ENCODE data around the gene OR1S2. TPM values are rescaled to one million over a fixed set of nuclear protein-coding genes. Genes with fewer than 3 reads are reported as not detected.

Gene OR1S2
- total RNA-seq, 1 donor from 2014 or later: not detected

GRCh38 chr11:58179648-58180047 is 24.3 kb downstream of the OR1S2 start:
- no peak overlapping the region for H3K4me3 ChIP-seq
- ATAC-seq (no peak), DNase-seq (no peak)
- H3K4me1 ChIP-seq: no peaks in the 10 kb centered on the region
- no peak overlapping the region for H3K27ac ChIP-seq
- no peaks in the 10 kb centered on the region for H3K36me3 ChIP-seq
- H3K9me3 ChIP-seq: no peaks in the 10 kb centered on the region
- intact Hi-C loops (cut with DNase I): no loop called here
- H3K27me3 ChIP-seq: peaks cover 6% of the 10 kb centered on the region
- TF ChIP-seq, protein P1, sequence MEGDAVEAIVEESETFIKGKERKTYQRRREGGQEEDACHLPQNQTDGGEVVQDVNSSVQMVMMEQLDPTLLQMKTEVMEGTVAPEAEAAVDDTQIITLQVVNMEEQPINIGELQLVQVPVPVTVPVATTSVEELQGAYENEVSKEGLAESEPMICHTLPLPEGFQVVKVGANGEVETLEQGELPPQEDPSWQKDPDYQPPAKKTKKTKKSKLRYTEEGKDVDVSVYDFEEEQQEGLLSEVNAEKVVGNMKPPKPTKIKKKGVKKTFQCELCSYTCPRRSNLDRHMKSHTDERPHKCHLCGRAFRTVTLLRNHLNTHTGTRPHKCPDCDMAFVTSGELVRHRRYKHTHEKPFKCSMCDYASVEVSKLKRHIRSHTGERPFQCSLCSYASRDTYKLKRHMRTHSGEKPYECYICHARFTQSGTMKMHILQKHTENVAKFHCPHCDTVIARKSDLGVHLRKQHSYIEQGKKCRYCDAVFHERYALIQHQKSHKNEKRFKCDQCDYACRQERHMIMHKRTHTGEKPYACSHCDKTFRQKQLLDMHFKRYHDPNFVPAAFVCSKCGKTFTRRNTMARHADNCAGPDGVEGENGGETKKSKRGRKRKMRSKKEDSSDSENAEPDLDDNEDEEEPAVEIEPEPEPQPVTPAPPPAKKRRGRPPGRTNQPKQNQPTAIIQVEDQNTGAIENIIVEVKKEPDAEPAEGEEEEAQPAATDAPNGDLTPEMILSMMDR (IDR thresholded peaks at IDR 0.05): no peak

- ATAC-seq: no peak
- TF ChIP-seq, protein P1 (IDR thresholded peaks at IDR 0.05): no peak
- no peak for DNase-seq
- H3K27ac ChIP-seq: no peak overlapping the region
- H3K4me1 ChIP-seq: no peaks in the 10 kb centered on the region
- H3K27me3 ChIP-seq: peaks cover 6% of the 10 kb centered on the region
- no peaks in the 10 kb centered on the region for H3K36me3 ChIP-seq
- H3K4me3 ChIP-seq: no peak overlapping the region
- no peaks in the 10 kb centered on the region for H3K9me3 ChIP-seq
- intact Hi-C loops (cut with DNase I): no loop called here
Measured at GRCh38 chr11:58178444-58178843, 25.5 kb downstream of the OR1S2 start.

- no peaks in the 10 kb centered on the region for H3K9me3 ChIP-seq
- no peak overlapping the region for H3K27ac ChIP-seq
- TF ChIP-seq, protein P1 (IDR thresholded peaks at IDR 0.05): no peak
- peaks cover 6% of the 10 kb centered on the region for H3K27me3 ChIP-seq
- H3K36me3 ChIP-seq: no peaks in the 10 kb centered on the region
- intact Hi-C loops (cut with DNase I): no loop called here
- DNase-seq: no peak
- no peaks in the 10 kb centered on the region for H3K4me1 ChIP-seq
- no peak overlapping the region for H3K4me3 ChIP-seq
- no peak for ATAC-seq
Measured at GRCh38 chr11:58177409-58178054, 26.4 kb downstream of the OR1S2 start.

GRCh38 chr11:58165504-58166106 is 38.3 kb downstream of the OR1S2 start:
- DNase-seq (no peak), ATAC-seq (no peak)
- no peak overlapping the region for H3K27ac ChIP-seq
- no peaks in the 10 kb centered on the region for H3K4me1 ChIP-seq
- H3K36me3 ChIP-seq: no peaks in the 10 kb centered on the region
- no peaks in the 10 kb centered on the region for H3K9me3 ChIP-seq
- H3K4me3 ChIP-seq: no peak overlapping the region
- TF ChIP-seq, protein P1 (IDR thresholded peaks at IDR 0.05): no peak
- H3K27me3 ChIP-seq: no peaks in the 10 kb centered on the region
- intact Hi-C loops (cut with DNase I): no loop called here

DNA sequence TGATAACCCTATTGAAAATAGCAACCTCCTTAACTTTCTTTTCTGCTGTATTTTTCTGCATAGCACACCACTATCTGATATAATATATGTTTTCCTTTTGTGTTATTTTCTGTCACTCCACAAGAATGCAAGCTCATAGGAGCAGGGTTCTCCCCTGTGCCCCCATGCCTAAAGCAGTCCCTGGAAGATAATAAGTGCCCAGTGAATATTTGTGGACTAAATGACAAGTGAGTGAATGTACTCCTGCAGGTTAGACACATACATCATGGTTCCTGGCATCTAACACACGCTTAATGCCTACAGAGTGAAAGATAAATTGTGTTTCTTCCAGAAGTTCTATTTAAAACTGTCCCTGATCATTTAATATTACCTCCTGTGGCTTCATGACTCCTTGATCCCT is 39.0 kb downstream of the OR1S2 start:
- DNase-seq: no peak
- H3K36me3 ChIP-seq: no peaks in the 10 kb centered on the region
- H3K4me3 ChIP-seq: no peak overlapping the region
- H3K27ac ChIP-seq: no peak overlapping the region
- TF ChIP-seq, protein P1 (IDR thresholded peaks at IDR 0.05): no peak
- no peaks in the 10 kb centered on the region for H3K4me1 ChIP-seq
- no peaks in the 10 kb centered on the region for H3K27me3 ChIP-seq
- no peak for ATAC-seq
- intact Hi-C loops (cut with DNase I): no loop called here
- no peaks in the 10 kb centered on the region for H3K9me3 ChIP-seq
